ENCODE measurements around the gene DDX19B.
"Not testable (repeated sequence)": the region's sequence is repeated elsewhere in the genome, so short reads cannot be mapped to it uniquely, and the experiment has no call there.

DDX19B gene

DNA sequence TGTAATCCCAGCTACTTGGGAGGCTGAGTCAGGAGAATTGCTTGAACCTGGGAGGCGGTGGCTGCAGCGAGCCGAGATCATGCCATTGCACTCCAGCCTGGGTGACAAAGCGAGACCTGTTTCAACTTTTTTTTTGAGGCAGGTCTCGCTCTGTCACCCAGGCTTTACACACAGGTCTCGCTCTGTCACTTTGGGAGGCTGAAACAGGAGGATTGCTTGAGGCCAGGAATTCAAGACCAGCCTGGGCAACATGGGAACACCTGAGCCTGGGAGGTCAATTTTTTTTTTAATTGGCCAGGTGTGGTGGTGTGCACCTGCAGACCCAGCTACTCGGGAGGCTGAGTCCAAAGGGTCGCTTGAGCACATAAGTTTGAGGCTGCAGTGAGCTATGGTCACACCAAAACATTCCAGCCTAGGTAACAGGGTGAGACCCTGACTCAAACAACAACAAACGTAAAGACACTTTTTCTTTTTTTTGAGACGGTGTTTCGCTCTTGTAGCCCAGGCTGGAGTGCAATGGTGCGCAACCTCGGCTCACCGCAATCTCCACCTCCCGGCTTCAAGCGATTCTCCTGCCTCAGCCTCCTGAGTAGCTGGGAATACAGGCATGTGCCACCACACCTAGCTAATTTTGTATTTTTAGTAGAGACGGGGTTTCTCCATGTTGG lies 11.5 kb upstream of the DDX19B start:
- DNase-seq (ENCODE audit: low read depth in 2 of 2): not testable (repeated sequence)

DNA sequence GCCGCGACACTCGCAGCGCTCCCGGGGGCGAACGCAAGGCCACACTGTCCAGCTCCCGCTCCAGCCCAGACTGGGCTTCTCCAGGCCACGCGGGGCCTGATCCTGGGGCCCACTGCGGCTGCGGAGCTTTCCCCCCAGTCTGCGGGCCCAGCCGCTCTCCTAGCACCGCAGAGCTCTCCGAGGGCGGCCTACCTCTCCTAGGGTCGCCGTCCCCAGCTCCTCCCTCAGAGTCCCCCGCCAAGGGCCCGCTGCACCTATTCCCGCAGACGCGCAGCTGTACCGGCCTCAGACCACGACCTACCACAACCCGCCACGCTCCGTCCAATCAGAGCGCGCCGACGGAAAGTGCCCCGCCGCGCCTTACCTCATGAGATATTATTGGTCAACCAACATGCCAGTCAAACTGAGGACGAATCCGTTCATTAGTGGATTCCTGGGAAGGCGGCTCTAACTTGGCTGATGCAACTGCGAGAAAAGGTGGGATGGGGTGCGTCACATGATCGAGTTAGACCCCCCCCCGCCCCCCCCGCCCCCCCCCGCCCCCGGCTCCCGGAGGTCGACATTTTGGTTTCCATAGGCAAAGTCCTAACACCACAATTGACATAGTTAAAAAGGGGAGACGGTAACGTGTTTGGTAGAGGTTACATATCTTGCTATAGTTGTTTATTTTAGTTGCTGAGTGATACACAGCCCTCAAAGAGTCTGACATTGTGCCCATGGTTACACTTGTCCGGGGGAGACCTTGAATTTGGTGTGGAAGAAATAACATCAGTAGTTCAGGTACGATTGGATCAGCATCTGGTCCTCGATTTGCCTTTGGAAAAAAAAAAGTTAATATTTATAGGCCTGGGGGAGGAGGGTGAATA lies 9.5 kb upstream of the DDX19B start, which contains the start of gene AARS1:
Gene AARS1 (minus strand): TSS at position 278 of the 866 bp plus-strand sequence. CDS start 6,743 bp downstream, outside the sequence.
- peak; percentile 93 to 94 for DNase-seq (ENCODE audit: low read depth in 2 of 2)

DNA sequence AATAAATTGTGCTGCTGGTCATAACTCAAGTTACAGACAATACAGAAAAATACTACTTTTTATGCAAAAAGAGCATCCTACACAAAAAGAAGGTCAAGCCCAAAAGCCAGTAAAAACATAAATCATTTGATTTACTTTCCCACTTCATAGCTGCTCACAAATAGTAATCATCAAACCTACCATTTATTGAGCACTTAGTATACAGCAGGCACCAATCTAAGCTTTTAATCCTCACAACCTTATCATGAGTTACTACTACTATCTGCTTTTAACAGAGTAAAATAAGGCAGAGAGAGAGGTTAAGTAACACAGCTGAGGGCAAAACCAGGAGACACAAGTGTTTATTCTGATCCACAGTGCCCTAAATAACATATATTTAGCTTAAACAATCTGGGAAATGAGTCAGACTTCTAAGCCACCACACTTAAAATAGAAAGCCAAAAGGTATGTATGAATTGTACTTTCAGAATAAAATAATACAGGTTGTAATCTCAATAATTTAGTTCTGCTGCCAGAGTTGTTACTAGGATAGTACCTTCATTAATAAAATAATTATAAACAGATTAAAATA lies 8.0 kb upstream of the DDX19B start:
- no peak for DNase-seq (ENCODE audit: low read depth in 2 of 2)

DNA sequence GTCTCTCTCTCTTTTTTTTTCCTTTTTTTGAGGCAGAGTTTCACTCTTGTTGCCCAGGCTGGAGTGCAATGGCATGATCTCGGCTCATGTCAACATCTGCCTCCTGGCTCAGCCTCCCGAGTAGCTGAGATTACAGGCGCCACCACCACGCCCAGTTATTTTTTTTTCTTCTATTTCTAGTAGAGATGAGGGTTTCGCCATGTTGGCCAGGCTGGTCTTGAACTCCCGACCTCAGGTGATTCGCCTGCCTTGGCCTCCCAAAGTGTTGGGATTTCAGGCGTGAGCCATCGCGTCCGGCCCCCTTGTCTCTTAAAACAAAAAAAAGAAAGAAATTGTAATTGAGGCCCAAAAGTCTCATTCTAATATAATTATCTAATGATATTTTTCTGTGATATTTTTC lies 6.8 kb upstream of the DDX19B start:
- DNase-seq (ENCODE audit: low read depth in 2 of 2): not testable (repeated sequence)

DNA sequence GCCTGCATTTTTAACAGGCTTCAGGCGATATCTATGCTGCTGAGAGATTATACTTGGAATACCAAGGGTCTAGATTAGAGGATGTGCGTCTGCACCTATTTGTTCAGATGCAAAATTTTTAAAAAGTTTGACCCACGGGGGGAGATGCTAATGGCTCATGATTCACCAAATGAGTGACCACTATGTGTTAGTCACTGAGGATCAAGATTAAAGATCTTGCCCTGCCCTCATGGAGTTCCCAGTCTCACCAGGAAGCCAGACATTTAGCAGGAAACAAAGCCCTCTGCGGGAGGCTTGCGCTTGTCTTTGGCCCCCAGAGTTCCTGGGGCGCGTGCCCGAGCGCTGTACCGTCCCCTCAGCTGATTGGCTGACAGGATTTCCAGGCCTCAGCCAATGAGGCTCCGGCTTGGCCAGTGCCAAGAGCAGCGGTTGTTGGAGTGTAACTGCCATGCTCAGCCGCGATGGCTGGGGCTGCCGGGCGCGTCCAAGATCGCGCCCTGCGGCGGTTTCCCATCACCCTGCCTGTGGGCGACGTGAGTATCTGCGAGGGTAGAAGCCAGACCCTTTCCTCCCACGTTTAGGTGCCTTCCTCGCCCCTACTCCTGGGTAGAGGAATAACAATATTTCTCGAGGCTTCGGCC lies 4.5 kb upstream of the DDX19B start:
- DNase-seq (ENCODE audit: low read depth in 2 of 2): no peak

DNA sequence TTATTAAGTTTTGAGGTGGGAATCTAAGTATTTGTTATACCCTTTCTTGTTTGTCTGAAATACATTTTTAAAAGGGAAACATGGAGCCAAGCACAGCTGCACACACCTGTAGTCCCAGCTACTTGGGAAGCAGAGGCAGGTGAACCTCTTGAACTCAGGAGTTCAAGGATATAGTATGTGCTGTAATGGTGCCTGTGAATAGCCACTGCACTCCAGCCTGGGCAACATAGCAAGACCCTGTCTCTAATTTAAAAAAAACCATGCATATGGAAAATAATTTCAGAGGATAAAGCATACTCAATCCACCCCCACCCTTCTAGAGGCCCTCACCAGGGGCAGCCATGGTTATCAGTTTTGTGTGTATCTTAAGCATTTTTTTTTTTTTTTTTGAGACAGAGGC lies 3.4 kb upstream of the DDX19B start:
- no peak for DNase-seq (ENCODE audit: low read depth in 2 of 2)

DNA sequence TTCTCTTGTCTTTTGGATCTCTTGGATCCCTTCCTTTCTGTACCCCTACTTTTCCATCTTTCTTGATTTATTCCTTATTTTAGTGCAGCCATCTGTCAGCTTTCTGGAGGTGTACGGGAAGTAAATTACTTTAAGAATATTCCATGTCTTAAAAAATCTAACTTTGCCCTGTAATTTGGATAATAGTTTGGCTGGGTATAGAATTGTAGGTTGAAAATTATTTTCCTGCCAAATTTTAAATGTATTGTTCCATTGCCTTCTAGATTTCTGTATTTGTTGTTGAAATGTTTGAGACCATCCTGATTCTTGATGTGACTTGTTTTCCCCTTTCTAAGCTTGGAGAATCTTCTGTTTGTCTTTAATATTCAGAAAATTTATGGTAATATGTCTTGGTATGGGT lies 2.1 kb downstream of the DDX19B start:
- no peak for DNase-seq (ENCODE audit: low read depth in 2 of 2)

DNA sequence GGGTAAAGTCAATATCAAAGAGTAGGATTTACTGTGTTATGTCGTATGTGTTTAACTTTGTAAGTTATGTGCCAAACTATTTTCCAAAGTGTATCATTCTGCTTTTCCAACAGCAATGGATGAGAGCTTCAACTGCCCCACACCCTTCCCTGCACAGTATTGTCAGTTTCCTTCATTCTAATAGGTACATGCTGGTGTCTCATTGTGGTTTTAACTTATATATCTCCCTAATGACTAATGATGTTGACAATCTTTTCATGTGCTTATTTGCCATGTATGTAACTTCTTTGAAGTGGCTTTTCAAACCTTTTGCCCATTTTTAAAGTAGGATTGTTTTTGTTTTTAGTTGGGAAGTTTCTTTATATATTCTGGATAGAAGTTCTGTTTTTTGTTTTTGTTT lies 3.8 kb downstream of the DDX19B start:
- no peak for DNase-seq (ENCODE audit: low read depth in 2 of 2)

DNA sequence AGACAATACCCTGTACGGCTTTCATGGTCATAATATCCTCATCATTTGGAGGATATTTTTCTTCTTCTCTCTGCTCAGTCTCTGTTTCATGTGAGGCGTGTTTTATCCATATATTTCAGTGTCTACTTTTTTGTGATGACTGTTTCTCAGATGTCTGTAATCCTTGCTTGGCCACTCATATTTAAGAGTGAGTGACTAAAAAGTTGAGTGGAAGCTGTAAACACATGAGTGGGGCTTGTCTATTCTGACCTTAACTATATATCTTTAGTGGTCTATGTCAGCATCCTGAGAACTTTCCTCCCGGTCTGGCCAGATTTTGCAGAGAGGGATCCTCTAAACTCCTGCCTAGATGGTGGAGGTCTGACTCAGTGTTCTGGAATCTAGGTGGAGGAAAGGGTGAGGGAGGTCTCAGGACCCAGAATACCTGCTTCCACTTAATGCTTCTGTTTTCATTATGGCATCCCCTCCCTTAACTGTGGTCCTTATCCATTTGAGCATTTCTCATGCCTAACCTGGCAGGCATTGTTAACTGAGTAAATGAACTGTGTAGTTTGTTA lies 6.0 kb downstream of the DDX19B start:
- no peak for DNase-seq (ENCODE audit: low read depth in 2 of 2)

DNA sequence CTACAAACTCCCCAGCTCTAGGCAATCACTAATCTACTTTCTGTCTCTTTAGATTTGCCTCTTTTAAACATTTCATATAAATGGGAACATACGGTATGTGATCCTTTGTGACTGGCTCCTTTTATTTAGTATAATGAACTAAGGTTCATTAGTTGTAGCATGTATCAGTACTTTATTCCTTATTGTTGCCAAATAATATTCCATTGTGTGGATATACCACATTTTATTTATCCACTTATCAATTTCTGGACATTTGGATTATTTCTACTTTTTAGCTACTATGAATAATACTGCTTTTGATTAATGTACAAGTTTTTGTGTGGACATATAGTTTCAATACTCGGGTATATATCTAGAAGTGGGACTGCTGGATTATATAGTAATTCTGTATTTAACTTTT lies 7.9 kb downstream of the DDX19B start:
- no peak for DNase-seq (ENCODE audit: low read depth in 2 of 2)

DNA sequence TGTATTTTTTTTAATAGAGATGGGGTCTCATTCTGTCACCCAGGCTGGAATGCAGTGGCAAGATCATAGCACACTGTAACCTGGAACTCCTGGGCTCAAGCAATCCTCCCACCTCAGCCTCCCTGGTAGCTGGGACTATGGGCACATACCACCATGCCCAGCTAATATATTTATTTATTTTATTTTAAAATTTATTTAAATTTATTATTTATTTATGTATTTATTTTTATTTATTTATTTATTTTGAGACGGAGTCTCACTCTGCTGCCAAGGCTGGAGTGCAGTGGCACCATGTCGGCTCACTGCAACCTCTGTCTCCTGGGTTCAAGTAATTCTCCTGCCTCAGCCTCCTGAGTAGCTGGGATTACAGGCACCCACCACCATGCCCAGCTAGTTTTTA lies 8.7 kb downstream of the DDX19B start:
- not testable (repeated sequence) for DNase-seq (ENCODE audit: low read depth in 2 of 2)

DNA sequence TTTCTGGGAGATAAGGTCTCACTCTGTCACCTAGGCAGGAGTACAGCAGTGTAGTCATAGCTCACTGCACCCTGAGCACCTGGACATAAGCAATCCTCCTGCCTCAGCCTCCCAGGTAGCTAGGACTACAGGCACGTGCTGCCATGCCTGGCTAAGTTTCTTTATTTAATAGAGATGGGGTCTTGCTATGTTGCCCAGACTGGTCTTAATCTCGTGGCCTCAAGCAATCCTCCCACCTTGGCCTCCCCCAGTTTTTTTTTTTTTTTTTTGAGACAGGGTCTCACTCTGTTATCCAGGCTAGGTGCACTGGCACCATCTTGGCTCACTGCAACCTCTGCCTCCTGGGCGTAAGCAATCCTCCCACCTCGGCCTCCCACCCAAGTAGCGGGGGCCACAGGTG lies 21.1 kb downstream of the DDX19B start:
- DNase-seq (ENCODE audit: low read depth in 2 of 2): no peak

DNA sequence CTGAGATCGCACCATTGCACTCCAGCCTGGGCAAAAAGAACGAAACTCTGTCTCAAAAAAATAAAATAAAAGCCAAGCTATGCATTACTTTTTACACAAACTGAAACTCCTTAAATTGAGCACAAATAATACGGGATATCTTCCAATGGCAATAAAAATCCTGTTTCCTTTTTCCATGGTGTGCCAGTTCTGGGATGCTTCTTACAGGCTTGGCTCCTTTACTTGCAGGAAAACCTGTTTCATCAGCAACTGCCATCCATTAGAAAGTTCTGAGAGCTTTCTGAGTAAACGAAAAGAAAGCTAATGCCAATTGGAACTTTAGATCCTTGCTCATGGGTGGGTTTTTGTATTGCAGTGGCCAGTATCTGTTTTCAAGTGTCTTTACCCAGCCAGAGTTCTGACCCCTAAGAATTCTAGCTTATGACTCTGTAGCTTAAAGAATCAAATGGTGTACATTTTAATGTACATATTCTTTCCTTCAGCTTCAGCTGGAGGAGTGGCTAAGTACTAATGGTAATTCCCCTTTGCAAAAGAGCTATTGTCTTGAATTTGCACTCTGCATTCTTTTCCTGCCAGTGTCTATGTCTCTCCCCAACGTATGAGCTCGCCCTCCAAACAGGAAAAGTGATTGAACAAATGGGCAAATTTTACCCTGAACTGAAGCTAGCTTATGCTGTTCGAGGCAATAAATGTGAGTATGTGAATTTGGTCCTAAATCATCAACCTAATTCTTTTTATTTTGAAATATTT lies 26.2 kb downstream of the DDX19B start:
- DNase-seq (ENCODE audit: low read depth in 2 of 2): no peak

DNA sequence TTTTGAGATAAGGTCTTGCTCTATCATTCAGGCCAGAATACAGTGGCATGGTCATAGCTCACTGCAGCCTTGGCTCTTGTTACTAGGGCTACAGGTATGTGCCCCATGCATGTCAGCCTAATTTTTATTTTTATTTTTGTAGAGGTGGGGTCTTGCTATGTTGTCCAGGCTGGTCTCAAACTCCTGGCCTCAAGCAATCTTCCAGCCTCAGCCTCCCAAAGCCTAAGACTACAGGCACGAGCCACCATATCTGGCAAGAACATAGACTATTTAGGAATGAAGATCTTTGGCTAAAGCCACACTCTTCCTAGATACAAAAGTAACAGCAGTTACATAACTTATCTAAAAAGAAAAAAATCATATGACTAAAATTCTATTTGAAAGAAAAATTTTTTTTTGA lies 32.1 kb downstream of the DDX19B start:
- no peak for DNase-seq (ENCODE audit: low read depth in 2 of 2)

DNA sequence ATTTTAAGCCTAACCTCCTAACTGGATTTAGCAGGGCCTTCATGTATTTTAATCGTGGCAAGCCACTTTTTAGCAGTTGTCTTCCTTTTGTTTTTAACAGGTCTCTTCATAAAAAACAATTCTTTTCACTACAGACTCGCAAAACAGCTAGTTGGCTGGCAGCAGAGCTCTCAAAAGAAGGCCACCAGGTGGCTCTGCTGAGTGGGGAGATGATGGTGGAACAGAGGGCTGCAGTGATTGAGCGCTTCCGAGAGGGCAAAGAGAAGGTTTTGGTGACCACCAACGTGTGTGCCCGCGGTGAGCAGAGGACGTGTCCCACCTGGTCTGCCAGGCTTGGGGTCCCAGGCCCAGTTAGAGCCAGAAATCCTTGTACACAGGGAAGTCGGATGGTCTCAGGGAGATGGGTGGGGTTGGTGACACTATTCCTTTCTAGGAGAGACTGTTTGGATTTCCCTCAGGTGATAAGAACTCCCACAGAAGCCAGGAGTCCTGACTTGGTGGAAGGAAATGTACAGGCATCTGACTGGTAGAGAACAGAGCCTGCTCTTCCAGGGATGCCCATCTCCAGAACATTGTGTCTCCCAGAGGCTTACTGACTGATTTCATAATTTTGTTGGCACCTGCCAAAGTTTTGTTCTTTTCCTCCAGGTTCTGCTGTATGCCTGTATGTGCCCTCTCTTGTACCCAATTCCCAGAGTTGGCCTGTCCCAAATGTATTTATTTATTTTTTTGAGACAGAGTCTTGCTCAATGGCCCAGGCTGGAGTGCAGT lies 32.8 kb downstream of the DDX19B start:
- DNase-seq (ENCODE audit: low read depth in 2 of 2): no peak

DNA sequence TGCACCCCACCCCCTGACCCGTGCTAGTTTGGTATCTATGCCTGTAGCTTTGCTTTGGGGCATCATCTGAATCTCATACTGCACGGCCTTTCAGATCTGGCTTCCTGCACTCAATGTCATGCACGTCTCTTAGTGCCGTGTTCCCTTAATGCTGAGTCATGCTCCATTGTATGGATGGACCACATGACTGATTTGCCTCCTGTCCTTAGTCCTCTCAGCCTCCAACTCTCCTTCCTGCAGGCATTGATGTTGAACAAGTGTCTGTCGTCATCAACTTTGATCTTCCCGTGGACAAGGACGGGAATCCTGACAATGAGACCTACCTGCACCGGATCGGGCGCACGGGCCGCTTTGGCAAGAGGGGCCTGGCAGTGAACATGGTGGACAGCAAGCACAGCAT lies 33.7 kb downstream of the DDX19B start:
- not testable (repeated sequence) for DNase-seq (ENCODE audit: low read depth in 2 of 2)

DNA sequence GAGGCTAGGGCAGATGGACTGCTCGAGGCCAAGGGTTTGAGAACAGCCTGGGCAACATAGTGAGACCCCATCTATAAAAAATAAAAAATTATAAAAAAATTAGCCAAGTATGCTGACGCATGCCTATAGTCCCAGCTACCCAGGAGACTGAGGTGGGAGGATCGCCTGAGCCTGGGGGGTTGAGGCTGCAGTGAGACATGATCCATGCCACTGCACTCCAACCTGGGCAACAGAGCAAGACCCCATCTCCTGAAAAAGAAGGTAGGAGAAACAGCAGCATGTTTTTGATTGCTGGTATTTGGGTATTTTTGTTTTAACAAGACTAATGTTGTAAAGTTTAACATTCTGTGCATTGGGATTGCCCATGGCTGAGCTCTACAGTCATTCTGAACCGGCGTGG lies 38.8 kb downstream of the DDX19B start:
- no peak for DNase-seq (ENCODE audit: low read depth in 2 of 2)

DNA sequence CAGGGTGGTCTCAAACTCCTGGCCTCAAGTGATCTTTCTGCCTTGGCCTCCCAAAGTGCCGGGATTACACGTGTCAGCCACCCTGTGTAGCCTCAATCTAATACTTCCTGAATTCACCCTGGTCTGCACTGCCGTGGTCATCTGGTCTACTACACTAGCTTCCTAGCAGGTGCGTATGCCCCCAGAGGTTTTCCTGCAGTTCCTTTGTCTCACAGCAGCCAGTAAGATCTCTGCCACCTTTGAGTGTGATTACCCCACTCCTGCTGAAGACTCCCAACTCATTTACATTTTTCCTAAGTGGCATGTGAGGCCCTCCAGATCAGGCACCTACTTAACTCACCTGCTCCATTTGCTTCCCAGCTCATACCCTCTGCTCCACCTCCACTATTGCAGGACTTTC lies 42.6 kb downstream of the DDX19B start:
- DNase-seq (ENCODE audit: low read depth in 2 of 2): no peak

DNA sequence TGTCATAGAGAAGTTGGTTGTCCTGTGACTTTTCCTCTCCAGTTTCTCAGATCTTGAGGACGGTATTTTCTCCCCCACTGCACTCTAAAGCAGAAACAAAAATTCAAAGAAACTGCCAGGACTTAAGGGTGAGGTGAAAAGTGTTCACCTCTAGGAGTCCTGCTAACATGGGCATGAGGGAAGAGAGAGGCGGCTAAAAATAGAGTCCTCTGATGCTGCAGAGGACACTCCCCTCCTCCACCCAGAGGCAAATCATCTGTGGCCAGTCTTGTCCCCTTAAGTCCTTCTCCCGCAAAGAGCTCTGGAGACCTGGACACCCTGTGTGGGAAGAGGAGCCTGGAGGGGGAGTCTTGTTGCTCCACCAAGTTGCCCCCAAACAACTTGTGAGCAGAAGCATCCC lies 43.0 kb downstream of the DDX19B start:
- DNase-seq (ENCODE audit: low read depth in 2 of 2): no peak

DNA sequence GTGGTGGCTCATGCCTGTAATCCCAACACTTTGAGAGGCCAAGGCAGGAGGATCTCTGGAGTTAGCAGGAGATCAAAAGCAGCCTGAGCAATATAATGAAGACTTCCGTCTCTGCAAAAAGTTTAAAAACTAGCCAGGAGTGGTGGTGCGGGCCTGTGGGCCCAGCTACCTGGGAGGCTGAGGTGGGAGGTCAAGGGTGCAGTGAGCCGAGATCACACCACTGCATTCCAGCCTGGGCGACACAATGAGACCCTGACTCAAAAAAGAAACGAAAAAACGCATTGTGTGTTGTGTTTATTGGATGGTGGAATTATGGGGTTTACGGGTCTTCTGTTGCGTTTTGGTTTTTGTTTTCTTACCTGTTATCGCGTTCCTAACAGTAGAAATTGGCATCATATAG lies 46.9 kb downstream of the DDX19B start:
- DNase-seq (ENCODE audit: low read depth in 2 of 2): no peak

DNA sequence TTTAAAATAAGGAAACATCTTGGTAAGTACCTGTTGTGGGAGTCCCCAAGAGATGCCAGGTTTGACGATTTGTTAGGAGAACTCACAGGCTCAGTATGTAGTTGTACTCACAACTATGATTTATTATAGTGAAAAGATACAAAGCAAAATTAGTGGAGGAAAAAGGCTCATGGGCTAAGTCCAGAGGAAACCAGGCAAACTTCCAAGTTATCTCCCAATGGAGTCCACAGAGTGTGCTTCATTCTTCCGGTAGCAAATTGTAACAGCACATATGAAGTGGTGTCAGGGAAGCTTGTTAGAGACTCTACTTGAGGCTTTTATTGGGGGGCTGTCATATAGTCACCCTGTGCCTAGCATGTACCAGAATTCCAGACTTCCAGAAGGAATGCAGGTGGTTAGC lies 50.0 kb downstream of the DDX19B start:
- no peak for DNase-seq (ENCODE audit: low read depth in 2 of 2)
